Mucosa of gallbladder (tissue), 1 donor: ENCODE measurements around the gene FRMD5. TPM values are rescaled to one million over a fixed set of nuclear protein-coding genes. Genes with fewer than 3 reads are reported as not detected.
"Not testable (repeated sequence)": the region's sequence is repeated elsewhere in the genome, so short reads cannot be mapped to it uniquely, and the experiment has no call there.

ENCODE experiments used
- DNase-seq: peaks from one replicate; pipeline ENCODE4 v3.0.0-alpha.2; 2020; ENCODE audit warnings: low spot score
- total RNA-seq: library from RNA; stranded (reverse); gene quantifications from one replicate; pipeline ENCODE4 v1.2.1, GENCODE V29; 2021
- donor health status: DM: no; HTN: no; CAD: no.

The FRMD5 gene
- total RNA-seq, 1 donor from 2014 or later, result 3.3 TPM

- no peak for DNase-seq
Measured at GRCh38 chr15:43895586-43895985, 299.5 kb downstream of the FRMD5 start.

DNA sequence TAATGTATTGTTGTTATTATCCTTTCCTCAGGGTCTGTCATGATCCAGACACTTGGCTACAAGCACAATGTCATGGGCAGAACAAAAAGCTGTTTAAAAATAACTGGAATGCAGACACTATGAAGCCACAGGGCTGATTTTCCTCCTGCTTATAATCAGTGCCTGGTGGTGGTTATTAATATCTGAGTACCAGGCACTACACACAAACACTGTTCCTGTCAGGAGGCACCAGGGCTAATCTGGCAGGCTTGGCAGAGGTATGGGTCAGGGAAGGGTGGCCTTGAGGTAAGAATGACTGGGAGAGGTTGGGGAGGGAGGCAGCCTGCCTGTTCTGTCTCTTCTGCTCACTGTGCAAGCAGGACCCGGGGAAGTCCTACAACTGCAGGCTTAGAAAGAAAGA, 301.1 kb downstream of the FRMD5 start:
- no peak for DNase-seq

DNA sequence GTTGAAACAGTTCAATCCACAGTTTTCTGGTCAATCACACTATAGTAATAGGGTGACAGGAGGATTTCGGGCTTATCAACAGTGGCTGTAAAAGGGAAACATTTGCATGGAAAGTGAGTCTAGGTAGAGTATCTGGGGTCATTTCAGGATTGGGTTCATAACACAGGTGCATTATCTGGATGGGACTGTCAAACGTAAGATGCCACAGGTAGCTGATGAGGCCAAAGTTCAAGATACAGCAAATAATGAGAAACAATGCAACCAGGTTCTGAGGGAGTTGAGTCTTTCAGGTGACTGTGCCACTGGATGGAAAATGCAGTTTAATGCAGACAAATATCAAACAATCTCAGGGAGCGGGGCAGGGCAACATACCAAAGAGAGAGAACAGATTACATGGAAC, 306.0 kb downstream of the FRMD5 start:
- no peak for DNase-seq

DNA sequence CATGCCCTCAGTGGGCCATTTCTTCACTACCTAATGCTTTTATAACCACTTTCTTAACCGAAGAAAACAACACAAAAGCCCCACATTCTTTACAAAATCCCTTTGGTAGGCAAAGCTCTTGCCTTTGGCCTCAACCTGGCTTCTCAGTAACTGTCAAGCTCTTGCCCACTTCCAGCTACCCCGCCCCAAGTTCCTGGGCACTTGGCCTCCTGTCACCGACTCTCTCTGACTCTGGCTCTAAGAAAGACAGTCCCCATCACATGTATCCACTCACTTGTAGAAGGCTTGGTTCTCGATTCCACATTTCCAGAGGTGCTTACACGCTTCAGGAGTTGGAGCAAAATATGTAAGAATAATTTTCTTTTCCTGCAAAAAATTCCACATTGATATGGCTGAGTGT, 307.2 kb downstream of the FRMD5 start:
- no peak for DNase-seq

- DNase-seq, result no peak
Measured at GRCh38 chr15:43886558-43886957, 308.5 kb downstream of the FRMD5 start.

- no peak for DNase-seq
Measured at GRCh38 chr15:43883571-43883970, 311.5 kb downstream of the FRMD5 start.

DNA sequence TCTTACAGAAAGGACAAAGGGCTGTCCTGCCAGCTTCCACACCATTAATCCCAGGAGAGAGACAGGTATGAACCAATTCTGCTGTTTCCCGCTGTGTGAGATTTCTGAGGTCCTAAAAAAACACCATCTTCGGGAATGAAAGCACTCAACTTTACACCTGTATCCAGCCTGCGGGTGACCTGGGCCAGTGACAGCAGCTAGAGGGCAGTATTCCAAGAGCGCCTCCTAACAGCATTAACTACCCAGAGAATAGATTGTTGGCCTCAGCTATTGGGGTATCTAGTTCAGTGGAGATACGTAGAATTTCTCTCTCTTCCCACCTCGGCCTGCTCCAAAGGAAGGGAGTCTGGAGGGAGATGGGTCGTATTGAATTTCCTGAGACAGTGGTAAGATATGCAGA, 313.1 kb downstream of the FRMD5 start:
- no peak for DNase-seq

GRCh38 chr15:43881245-43881644, 313.8 kb downstream of the FRMD5 start:
- no peak for DNase-seq

DNA sequence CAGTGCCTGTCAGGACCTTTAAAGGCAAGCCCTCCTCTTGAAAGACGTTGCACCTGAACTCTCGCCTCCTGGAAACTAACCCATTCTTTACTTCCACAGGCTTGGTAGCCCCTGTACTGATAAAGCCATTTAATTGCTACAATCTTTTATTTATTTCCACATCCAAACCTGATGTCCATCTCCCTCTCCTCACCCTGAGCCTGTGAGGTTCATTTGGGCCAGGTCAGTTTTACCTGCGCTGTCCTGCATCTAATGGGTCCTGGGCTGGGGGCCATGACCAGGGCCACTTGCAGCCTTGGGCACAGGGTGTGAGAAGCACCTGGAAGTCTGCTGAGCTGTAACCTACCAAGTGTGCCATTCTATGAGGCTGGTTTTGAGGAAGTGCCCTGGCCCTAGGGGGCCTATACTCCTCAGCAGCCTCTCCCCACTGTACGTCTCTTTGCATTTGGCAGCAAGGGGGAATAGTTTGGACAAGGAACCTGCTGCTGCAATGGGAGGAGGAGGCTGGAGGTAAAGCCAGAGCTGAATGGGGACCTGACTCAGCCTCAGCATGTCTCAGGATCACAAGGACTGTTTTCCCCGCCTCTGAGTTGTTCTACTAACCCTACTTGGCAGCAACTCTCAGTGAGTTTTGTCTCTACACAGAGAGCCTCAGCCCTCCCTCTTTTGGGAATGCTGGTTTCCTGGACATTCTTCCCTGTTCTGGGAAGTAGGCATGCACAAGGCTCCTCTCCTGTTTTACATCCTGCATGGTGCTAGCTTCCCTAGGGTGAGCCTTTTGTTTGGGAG, 314.5 kb downstream of the FRMD5 start:
- DNase-seq, result no peak

GRCh38 chr15:43879386-43880355, 315.4 kb downstream of the FRMD5 start:
- DNase-seq, result no peak

- DNase-seq, result no peak
Measured at GRCh38 chr15:43878446-43878845, 316.6 kb downstream of the FRMD5 start.

DNA sequence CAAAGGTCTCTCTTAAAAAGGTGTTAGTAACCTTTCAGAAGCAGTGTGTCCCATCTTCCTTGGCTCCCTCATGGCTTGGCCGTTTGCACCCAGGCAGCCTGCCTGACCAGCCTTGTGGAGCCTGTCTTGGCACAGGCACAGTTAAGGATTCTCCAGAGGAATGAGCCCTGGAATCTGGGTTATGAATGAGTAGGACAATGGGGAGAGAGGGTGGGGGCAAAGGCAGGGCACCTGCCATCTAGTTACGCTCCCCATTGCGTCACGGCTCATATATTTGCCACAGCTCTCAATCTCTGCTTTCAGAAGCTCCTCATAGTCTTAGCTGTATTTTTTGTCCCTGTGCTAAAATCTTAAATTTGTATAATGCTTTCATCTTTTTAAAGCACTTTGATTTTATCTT, 317.7 kb downstream of the FRMD5 start:
- peak; percentile 14 for DNase-seq

GRCh38 chr15:43876872-43877271, 318.2 kb downstream of the FRMD5 start:
- no peak for DNase-seq

GRCh38 chr15:43873651-43874050, 321.4 kb downstream of the FRMD5 start:
- DNase-seq, result no peak

DNA sequence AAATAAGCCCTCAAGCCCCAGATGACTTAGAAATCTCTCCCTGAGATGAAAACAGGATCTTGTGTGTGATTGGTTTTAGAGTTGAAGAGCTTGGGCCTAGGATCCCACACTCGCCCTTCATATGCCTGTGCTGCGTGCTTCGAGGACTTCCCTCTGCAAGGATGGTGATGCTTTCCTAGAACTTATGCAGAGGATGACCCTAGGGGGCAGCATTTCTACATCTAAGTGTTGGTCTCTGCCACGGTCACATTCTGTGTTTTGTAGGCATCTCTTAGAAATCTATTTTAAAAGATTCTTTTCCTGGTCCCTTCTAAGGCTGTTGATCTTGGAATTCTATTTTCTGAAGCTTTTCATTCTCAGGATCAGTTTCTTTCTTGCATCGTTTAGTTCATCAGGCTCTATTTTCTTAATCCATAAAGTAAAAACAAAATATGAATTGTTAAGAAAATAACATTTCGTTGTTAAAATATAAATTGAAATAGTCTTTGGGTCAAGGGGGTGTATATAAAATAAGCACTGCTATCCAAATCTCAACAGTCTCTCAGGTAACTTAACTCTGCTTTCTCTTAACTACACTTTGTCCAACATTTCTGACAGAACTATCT, 322.6 kb downstream of the FRMD5 start:
- peak; percentile 66 for DNase-seq

DNA sequence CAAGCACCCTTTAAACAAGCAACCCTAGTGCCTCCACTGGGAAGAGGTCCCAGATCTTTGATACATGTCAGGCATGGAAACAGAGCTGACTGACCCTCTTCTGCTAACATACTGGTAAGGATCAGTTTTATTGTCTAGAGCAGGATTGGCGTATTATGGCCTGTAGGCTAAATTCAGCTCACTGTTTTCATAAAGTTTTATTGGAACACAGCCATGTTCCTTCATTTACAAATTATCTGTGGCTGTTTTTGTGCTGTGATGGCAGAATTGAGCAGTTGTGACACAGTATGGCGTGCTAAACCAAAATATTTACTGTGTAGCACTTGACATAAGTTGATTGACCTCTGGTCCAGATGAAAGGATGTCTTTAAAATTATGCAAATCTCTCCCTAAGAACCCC, 323.2 kb downstream of the FRMD5 start:
- no peak for DNase-seq

GRCh38 chr15:43868406-43868805, 326.7 kb downstream of the FRMD5 start:
- DNase-seq, result no peak

DNA sequence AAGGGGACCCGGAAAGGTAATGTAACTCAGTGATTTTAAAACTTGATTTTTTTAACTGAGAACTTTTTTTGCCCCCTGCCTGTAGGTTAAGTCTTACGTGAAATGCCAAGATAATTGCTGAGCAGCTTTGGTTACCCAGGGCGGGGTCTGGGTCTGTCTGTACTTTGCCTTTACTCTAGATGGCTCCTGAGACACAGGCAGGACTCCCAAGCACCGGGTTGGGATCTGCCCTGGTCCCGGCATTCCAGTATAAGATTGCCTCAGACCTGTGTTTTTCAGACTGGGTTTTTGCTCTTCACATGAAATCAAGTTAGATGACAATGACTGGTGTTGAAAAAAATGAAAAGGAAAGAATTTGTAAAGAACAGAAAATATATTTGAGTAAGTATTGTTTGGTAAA, 328.0 kb downstream of the FRMD5 start:
- no peak for DNase-seq

DNA sequence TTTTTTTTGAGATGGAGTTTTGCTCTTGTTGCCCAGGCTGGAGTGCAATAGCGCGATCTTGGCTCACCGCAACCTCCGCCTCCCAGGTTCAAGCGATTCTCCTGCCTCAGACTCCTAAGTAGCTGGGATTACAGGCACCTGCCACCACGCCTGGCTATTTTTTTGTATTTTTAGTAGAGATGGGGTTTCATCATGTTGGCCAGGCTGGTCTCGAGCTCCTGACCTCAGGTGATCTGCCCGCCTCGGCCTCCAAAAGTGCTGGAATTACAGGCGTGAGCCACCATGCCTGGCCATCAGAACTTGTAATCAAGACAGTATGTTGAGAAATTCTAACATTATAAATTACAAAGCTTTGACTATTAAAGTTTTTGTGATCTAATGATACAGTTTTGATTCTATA, 328.4 kb downstream of the FRMD5 start:
- DNase-seq, result not testable (repeated sequence)

DNA sequence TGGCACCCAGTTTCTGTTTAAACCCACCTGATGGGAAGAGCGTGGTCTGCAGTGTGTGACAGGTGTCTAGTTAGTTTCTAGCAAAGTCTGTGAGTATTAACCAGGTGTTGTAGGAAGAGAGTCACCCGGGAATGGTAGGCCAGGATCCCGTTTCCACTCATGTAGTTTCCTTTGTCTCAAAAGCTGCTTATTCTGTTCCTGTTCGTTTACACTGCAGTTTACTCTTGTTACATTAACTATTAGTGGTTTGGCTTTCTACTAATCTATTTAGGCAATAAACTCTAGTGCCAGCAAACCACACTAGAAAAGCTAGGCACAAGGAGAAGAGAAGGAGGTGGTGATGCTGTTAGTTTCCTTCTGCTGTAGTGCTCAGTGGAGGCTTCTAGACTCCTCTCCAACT, 335.5 kb downstream of the FRMD5 start:
- DNase-seq, result no peak

GRCh38 chr15:43854801-43855200, 340.3 kb downstream of the FRMD5 start:
- no peak for DNase-seq

GRCh38 chr15:43852607-43853006, 342.5 kb downstream of the FRMD5 start:
- no peak for DNase-seq
